Bronchial epithelial cell (primary cell): ENCODE results near the gene CDC25A. TPM values are rescaled to one million over a fixed set of nuclear protein-coding genes. Genes with fewer than 3 reads are reported as not detected.
"Not testable (repeated sequence)": the region's sequence is repeated elsewhere in the genome, so short reads cannot be mapped to it uniquely, and the experiment has no call there.

Experiments used
- DNase-seq: peaks from one replicate; pipeline ENCODE4 v3.0.0-alpha.2; 2010; ENCODE audit warnings: low read depth
- FAIRE-seq: peaks from 2 replicates; lab custom pipeline; 2011; peaks lifted over from hg19 to GRCh38; lab: Jason Lieb, UNC
- H3K27me3 ChIP-seq: 2 replicates; pipeline ENCODE4 v1.5.1; 2011; ENCODE audit warnings: low read length; ENCODE audit not compliant: control insufficient read depth, insufficient read depth
- H3K36me3 ChIP-seq: 2 replicates; pipeline ENCODE4 v1.5.1; 2011; ENCODE audit warnings: low read length; ENCODE audit not compliant: control insufficient read depth, insufficient read depth
- H3K4me3 ChIP-seq: 2 replicates; pipeline ENCODE4 v1.5.1; 2011; ENCODE audit warnings: mild to moderate bottlenecking, low read depth, low read length, control low read depth
- total RNA-seq: library from RNA; depleted of rRNA; stranded (reverse); fragments of >200 nt; gene quantifications from 2 replicates; pipeline ENCODE4 v1.2.1, GENCODE V29; 2014
- TF ChIP-seq, protein P1 (sequence below): IDR thresholded peaks from 2 replicates; pipeline ENCODE4 v1.5.1; 2011; ENCODE audit warnings: mild to moderate bottlenecking, moderate library complexity, low read length, control low read depth, inconsistent platforms; ENCODE audit not compliant: insufficient read depth, severe bottlenecking

CDC25A gene
- total RNA-seq, 1 donor from 2014 or later, result 2.4 TPM

DNA sequence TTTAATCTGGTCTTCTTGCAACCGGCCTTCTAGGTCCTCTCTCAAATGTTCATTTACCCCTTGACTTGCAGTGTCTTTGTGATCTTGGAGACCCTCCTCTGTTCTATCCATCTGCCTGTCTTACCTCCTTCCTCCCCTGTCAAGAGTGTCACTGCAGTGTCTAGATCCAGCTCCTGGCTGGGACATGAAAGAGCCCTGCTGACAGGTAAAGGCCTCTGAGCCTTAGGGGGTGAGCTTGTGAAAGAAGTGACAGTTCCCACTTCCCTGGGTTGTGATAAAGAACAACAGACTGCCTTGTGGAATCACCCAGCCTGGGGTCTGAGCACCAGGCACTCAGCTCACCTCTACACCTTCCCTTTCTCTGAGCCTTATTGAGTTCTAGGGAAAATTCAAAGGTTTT, 68.0 kb downstream of the CDC25A start:
- Histone ChIP-seq H3K27me3 (no peaks in the 10 kb centered on the region), H3K4me3 (no peak overlapping the region), H3K36me3 (no peaks in the 10 kb centered on the region)
- FAIRE-seq (no peak), DNase-seq (no peak)
- TF ChIP-seq, protein P1, sequence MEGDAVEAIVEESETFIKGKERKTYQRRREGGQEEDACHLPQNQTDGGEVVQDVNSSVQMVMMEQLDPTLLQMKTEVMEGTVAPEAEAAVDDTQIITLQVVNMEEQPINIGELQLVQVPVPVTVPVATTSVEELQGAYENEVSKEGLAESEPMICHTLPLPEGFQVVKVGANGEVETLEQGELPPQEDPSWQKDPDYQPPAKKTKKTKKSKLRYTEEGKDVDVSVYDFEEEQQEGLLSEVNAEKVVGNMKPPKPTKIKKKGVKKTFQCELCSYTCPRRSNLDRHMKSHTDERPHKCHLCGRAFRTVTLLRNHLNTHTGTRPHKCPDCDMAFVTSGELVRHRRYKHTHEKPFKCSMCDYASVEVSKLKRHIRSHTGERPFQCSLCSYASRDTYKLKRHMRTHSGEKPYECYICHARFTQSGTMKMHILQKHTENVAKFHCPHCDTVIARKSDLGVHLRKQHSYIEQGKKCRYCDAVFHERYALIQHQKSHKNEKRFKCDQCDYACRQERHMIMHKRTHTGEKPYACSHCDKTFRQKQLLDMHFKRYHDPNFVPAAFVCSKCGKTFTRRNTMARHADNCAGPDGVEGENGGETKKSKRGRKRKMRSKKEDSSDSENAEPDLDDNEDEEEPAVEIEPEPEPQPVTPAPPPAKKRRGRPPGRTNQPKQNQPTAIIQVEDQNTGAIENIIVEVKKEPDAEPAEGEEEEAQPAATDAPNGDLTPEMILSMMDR, result no peak

DNA sequence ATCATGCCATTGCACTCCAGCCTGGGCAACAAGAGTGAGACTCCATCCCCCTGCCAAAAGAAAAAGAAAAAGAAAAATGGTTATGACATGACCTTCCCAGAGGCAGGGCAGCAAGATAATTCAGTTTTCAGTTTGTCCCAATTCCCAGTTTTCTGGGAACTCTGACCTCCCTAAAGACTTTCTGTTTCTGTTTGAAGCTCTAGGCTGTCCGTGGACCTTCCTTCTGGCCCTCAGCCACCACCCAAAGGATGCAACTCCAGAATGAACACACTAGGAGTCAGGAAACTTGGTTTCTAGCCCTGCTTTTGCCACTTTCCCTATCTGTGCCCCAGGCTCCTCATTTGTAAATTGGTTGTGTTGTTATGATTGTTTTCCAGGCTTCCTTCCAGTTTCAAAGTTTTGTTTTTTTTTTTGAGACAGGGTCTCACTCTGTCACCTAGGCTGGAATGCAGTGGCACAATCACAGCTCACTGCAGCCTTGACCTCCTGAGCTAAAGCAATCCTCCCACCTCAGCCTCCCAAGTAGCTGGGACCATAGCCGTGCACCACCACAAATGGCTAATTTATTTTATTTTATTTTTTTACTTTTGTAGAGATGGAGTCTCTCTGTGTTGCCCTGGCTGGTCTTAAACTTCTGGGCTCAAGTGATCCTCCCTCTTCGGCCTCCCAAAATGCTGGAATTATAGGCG, 68.6 kb downstream of the CDC25A start:
- DNase-seq, result no peak
- Histone ChIP-seq H3K36me3 (no peaks in the 10 kb centered on the region), H3K4me3 (no peak overlapping the region), H3K27me3 (no peaks in the 10 kb centered on the region)
- TF ChIP-seq, protein P1, result no peak
- FAIRE-seq, result no peak

DNA sequence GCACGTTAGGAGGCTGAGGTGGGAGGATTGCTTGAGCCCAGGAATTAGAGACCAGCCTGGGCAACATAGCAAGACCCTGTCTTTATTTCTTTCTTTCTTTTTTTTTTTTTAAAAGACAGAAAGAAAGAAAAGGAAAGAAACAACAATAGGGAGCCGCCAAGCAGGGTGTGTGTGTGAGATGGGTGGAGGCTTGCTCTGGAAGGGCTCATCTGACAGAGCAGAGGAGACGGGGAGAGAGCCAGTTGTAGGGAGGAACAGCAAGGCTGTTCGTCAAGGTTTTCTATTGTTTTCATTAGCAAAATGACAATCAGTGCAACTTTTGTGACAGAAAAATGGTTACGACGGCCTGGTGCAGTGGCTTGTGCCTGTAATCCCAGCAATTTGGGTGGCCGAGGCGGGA, 69.3 kb downstream of the CDC25A start:
- FAIRE-seq, result no peak

DNA sequence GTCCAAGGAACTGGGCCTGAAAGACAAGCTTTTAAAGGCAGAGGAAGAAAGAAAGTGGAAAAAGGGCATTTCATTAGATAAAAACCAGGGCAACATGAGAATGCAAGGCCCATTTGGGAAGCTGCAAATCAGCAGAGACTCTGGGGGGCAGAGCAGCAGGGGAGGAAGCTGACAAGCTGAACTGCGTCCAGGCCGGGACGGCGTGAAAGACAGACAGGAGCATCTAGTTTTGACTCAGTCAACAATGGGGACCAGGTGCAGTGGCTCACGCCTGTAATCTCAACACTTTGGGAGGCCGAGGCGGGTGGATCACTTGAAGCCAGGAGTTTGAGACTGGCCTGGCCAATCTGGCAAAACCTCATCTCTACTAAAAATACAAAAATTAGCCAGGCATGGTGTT, 69.9 kb downstream of the CDC25A start:
- TF ChIP-seq, protein P1, result no peak
- H3K27me3 ChIP-seq, result no peaks in the 10 kb centered on the region
- H3K36me3 ChIP-seq, result no peaks in the 10 kb centered on the region
- FAIRE-seq (no peak), DNase-seq (no peak)
- H3K4me3 ChIP-seq, result no peak overlapping the region

More for the DNA sequence above, 69.3 kb downstream of the CDC25A start:
- DNase-seq, result no peak
- Histone ChIP-seq H3K36me3 (no peaks in the 10 kb centered on the region), H3K27me3 (no peaks in the 10 kb centered on the region), H3K4me3 (no peak overlapping the region)
- TF ChIP-seq, protein P1, result no peak

DNA sequence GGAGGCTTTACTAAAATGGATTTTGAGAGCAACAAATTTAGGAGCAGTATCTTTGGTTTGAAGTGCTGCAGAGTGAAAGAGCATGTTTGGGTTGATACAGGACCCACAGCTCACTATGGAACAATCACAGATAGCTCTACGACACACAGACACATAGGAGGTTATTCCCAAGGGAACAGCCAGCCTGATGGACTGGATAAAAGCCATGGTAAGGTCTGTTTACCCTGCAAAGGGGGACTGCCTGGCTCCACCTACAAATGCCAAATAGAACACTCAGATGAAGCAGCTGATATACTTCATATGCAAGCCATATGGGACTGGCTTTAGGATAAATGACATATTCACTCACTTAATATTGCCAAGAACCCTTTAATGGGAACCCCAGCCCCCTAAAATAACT, 75.4 kb downstream of the CDC25A start:
- TF ChIP-seq, protein P1, result no peak
- FAIRE-seq, result no peak
- H3K27me3 ChIP-seq, result no peaks in the 10 kb centered on the region
- no peak overlapping the region for H3K4me3 ChIP-seq
- no peaks in the 10 kb centered on the region for H3K36me3 ChIP-seq
- DNase-seq, result no peak

GRCh38 chr3:48112108-48112791, 76.0 kb downstream of the CDC25A start:
- H3K27me3 ChIP-seq, FAIRE-seq, DNase-seq: not testable (repeated sequence)

More at GRCh38 chr3:48112108-48112791, 76.0 kb downstream of the CDC25A start:
- not testable (repeated sequence) for H3K36me3 ChIP-seq, H3K4me3 ChIP-seq
